GM23338 (cell line): ENCODE results near the gene KIAA1614. TPM values are rescaled to one million over a fixed set of nuclear protein-coding genes. Genes with fewer than 3 reads are reported as not detected.

ENCODE experiments used
- ATAC-seq: fragments of 200-7000 bp; cut with Tn5 transposase; 3 replicates; pipeline ENCODE4 v1.9.1; 2020
- DNase-seq: peaks from one replicate; pipeline ENCODE4 v3.0.0-alpha.2; 2015; ENCODE audit warnings: low spot score
- H2AFZ ChIP-seq: fragments of 200-600 bp; sonication (generic); 2 replicates; pipeline ENCODE4 v1.8.0; 2016; ENCODE audit warnings: antibody characterized with exemption, mild to moderate bottlenecking, moderate library complexity
- H3F3A ChIP-seq: fragments of 200-600 bp; sonication (generic); replicated peaks from 2 replicates; pipeline ENCODE4 v1.8.0; 2017; ENCODE audit warnings: antibody characterized with exemption, mixed run types, low read depth
- H3K27ac ChIP-seq: fragments of 200-600 bp; sonication (generic); 2 replicates; pipeline ENCODE4 v1.6.1; 2016; ENCODE audit warnings: low read depth
- H3K27me3 ChIP-seq: fragments of 200-600 bp; sonication (generic); 2 replicates; pipeline ENCODE4 v1.8.0; 2016; ENCODE audit warnings: mild to moderate bottlenecking, mixed run types, moderate library complexity; ENCODE audit not compliant: insufficient read depth
- H3K36me3 ChIP-seq: fragments of 200-600 bp; sonication (generic); 2 replicates; pipeline ENCODE4 v1.8.0; 2016; ENCODE audit warnings: mild to moderate bottlenecking; ENCODE audit not compliant: insufficient read depth
- H3K4me1 ChIP-seq: fragments of 200-600 bp; sonication (generic); 2 replicates; pipeline ENCODE4 v1.8.0; 2016; ENCODE audit warnings: mild to moderate bottlenecking, moderate library complexity; ENCODE audit not compliant: insufficient read depth
- H3K4me2 ChIP-seq: fragments of 200-600 bp; sonication (generic); 2 replicates; pipeline ENCODE4 v1.7.1; 2017; ENCODE audit warnings: mixed run types
- H3K4me3 ChIP-seq: fragments of 200-600 bp; sonication (generic); 2 replicates; pipeline ENCODE4 v1.6.1; 2016; ENCODE audit warnings: mixed run types
- H3K79me2 ChIP-seq: fragments of 200-600 bp; sonication (generic); replicated peaks from 2 replicates; pipeline ENCODE4 v1.8.0; 2017; ENCODE audit warnings: mild to moderate bottlenecking; ENCODE audit not compliant: insufficient read depth
- H3K9me2 ChIP-seq: fragments of 200-600 bp; sonication (generic); 2 replicates; pipeline ENCODE4 v1.8.0; 2017; ENCODE audit not compliant: insufficient read depth
- H4K20me1 ChIP-seq: fragments of 200-600 bp; sonication (generic); replicated peaks from 2 replicates; pipeline ENCODE4 v1.8.0; 2017; ENCODE audit warnings: mild to moderate bottlenecking; ENCODE audit not compliant: insufficient read depth
- H3K27ac Mint-ChIP-seq: 2 replicates; pipeline ENCODE4 v1.8.0; 2020; ENCODE audit warnings: inconsistent platforms, mild to moderate bottlenecking, moderate library complexity, mixed read lengths
- H3K27me3 Mint-ChIP-seq: 3 replicates; pipeline ENCODE4 v1.8.0; 2022; ENCODE audit warnings: low read depth, mild to moderate bottlenecking, moderate library complexity, mixed read lengths, inconsistent platforms; ENCODE audit not compliant: insufficient read depth, poor library complexity
- H3K36me3 Mint-ChIP-seq: 3 replicates; pipeline ENCODE4 v1.8.0; 2021; ENCODE audit warnings: low read depth, mild to moderate bottlenecking, inconsistent platforms, moderate library complexity, mixed read lengths
- H3K4me1 Mint-ChIP-seq: 3 replicates; pipeline ENCODE4 v1.8.0; 2020; ENCODE audit warnings: mild to moderate bottlenecking, inconsistent platforms, mixed read lengths
- H3K4me3 Mint-ChIP-seq: 3 replicates; pipeline ENCODE4 v1.8.0; 2021; ENCODE audit warnings: moderate library complexity, mild to moderate bottlenecking, inconsistent platforms, mixed read lengths
- H3K9me3 Mint-ChIP-seq: 3 replicates; pipeline ENCODE4 v1.8.0; 2020; ENCODE audit warnings: moderate library complexity, mild to moderate bottlenecking, inconsistent platforms, mixed read lengths
- CREB1 ChIP-seq: fragments of 250-450 bp; sonication (Bioruptor Pico); IDR thresholded peaks from 2 replicates; pipeline ENCODE4 v1.5.0; 2020; ENCODE audit warnings: low read depth, mild to moderate bottlenecking, moderate library complexity
- CTCF ChIP-seq, 2 experiments: fragments of 200-600 bp in 1 of 2; sonication (generic) in 1 of 2; conservative IDR thresholded peaks; 2 replicates each; pipeline versions ENCODE4 v1.5.1 to v1.6.1; 2016 to 2017; ENCODE audit warnings: antibody characterized with exemption in 2 of 2, low read depth in 2 of 2, mild to moderate bottlenecking in 2 of 2, moderate library complexity in 1 of 2
- POLR2AphosphoS5 ChIP-seq: IDR thresholded peaks from 2 replicates; pipeline ENCODE4 v1.6.1; 2016; ENCODE audit warnings: antibody characterized with exemption, low read depth
- ZNF331 ChIP-seq: fragments of 250-450 bp; sonication (Bioruptor Pico); IDR thresholded peaks from 2 replicates; pipeline ENCODE4 v1.5.0; 2020; ENCODE audit warnings: low read depth, mild to moderate bottlenecking, moderate library complexity
- polyA plus RNA-seq: library from polyadenylated mRNA; unstranded; fragments of >200 nt; fragmentation: Nextera tagmentation; extraction: Ambion mirVana; gene quantifications from 2 replicates; pipeline ENCODE4 v1.2.1, GENCODE V29; 2016
- total RNA-seq: library from RNA; depleted of rRNA; stranded (reverse); fragments of >200 nt; shearing (Covaris generic); gene quantifications from 2 replicates; pipeline ENCODE4 v1.2.3, GENCODE V29; 2014
- TF ChIP-seq, protein P1 (sequence below): fragments of 250-450 bp; sonication (Bioruptor Pico); IDR thresholded peaks from 2 replicates; pipeline ENCODE4 v1.5.0; 2020; ENCODE audit warnings: mild to moderate bottlenecking, moderate library complexity

Gene KIAA1614
- total and polyA plus RNA-seq, 2 experiments from 2014 or later = 1.1 to 1.8 TPM

DNA sequence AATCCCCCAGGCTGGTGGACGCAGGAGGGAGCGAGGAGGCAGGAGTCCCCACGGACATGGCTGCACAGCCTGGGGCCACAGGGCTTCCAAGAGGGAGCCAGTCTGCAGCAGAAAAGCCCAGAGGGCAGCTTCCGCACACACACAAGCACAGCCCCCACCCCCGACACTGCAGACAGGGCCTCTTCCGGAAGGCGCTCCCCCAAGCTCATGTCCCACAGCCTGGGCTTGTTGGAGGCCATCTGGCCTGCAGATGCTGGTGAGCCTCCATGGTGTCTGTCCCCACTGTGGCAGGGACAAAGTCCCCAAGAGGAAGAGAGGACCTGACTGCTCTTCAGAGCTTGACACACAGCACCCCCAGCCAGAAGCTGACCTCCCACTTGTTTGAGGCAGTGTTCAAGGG, 13.4 kb upstream of the KIAA1614 start (continued):
- TF ChIP-seq, protein P1, sequence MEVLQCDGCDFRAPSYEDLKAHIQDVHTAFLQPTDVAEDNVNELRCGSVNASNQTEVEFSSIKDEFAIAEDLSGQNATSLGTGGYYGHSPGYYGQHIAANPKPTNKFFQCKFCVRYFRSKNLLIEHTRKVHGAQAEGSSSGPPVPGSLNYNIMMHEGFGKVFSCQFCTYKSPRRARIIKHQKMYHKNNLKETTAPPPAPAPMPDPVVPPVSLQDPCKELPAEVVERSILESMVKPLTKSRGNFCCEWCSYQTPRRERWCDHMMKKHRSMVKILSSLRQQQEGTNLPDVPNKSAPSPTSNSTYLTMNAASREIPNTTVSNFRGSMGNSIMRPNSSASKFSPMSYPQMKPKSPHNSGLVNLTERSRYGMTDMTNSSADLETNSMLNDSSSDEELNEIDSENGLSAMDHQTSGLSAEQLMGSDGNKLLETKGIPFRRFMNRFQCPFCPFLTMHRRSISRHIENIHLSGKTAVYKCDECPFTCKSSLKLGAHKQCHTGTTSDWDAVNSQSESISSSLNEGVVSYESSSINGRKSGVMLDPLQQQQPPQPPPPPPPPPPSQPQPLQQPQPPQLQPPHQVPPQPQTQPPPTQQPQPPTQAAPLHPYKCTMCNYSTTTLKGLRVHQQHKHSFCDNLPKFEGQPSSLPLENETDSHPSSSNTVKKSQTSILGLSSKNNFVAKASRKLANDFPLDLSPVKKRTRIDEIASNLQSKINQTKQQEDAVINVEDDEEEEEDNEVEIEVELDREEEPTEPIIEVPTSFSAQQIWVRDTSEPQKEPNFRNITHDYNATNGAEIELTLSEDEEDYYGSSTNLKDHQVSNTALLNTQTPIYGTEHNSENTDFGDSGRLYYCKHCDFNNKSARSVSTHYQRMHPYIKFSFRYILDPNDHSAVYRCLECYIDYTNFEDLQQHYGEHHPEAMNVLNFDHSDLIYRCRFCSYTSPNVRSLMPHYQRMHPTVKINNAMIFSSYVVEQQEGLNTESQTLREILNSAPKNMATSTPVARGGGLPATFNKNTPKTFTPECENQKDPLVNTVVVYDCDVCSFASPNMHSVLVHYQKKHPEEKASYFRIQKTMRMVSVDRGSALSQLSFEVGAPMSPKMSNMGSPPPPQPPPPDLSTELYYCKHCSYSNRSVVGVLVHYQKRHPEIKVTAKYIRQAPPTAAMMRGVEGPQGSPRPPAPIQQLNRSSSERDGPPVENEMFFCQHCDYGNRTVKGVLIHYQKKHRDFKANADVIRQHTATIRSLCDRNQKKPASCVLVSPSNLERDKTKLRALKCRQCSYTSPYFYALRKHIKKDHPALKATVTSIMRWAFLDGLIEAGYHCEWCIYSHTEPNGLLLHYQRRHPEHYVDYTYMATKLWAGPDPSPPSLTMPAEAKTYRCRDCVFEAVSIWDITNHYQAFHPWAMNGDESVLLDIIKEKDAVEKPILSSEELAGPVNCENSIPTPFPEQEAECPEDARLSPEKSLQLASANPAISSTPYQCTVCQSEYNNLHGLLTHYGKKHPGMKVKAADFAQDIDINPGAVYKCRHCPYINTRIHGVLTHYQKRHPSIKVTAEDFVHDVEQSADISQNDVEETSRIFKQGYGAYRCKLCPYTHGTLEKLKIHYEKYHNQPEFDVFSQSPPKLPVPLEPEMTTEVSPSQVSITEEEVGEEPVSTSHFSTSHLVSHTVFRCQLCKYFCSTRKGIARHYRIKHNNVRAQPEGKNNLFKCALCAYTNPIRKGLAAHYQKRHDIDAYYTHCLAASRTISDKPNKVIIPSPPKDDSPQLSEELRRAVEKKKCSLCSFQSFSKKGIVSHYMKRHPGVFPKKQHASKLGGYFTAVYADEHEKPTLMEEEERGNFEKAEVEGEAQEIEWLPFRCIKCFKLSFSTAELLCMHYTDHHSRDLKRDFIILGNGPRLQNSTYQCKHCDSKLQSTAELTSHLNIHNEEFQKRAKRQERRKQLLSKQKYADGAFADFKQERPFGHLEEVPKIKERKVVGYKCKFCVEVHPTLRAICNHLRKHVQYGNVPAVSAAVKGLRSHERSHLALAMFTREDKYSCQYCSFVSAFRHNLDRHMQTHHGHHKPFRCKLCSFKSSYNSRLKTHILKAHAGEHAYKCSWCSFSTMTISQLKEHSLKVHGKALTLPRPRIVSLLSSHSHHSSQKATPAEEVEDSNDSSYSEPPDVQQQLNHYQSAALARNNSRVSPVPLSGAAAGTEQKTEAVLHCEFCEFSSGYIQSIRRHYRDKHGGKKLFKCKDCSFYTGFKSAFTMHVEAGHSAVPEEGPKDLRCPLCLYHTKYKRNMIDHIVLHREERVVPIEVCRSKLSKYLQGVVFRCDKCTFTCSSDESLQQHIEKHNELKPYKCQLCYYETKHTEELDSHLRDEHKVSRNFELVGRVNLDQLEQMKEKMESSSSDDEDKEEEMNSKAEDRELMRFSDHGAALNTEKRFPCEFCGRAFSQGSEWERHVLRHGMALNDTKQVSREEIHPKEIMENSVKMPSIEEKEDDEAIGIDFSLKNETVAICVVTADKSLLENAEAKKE (CRISPR knock-in tag) = no peak
- TF ChIP-seq POLR2AphosphoS5 (no peak), CTCF (conservative IDR thresholded peaks at IDR 0.05; ENCODE audit: low read depth in 2 of 2) (no peak), ZNF331 (CRISPR knock-in tag) (no peak)

DNA sequence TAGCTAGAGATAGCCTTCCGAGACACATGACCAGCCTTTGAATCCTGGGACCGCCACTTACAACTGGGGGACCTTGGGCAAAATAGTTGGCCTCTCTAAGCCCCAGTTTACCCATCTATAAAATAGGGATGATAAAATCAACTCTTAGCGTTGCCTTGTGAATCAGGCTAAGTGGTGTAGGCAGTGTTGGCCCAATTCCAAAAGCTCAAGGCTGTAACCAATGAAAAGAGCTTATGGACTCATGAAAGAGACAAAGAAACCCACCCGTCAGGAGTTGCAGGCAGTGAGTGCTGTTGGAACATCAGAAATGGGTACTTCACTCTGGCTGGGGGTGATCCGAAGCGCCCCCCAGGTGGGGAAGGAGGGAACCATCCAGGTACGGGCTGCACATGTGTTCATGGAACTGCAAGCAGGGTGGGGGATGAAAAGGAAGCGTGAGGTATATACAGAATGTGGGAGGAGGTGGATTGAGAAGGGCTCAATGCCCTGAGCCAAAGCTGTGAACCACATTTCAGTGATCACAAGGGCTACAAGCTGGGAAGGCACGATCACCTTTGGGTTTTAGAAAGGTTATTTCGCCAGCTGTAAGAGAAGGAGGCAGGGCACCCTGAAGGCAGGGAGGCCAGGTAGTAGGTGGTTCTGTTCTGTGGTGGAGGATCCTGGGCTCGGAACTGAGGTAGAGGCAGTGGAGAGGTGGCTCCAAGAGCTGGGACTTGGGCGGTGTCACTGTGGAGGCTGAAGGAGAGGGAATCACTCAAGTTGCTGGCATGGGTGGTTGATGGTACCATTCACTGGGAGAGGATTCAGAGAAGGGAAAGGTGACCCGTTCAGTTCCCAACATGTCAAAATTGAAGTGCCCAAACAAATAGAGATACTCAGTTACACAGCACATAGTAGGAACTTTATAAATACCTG, 11.4 kb upstream of the KIAA1614 start:
- no peak overlapping the region for H3K4me3 Mint-ChIP-seq
- TF ChIP-seq CREB1 = no peak
- H3K27ac Mint-ChIP-seq = no peak overlapping the region
- no peak overlapping the region for H3K4me2 ChIP-seq
- no peaks in the 10 kb centered on the region for H3K27me3 ChIP-seq
- H3K79me2 ChIP-seq = no peaks in the 10 kb centered on the region
- H3K36me3 Mint-ChIP-seq = no peaks in the 10 kb centered on the region; the same call in 2 of the 3 replicates
- no peak overlapping the region for H3K27ac ChIP-seq
- no peaks in the 10 kb centered on the region for H3K36me3 ChIP-seq
- DNase-seq (no peak), ATAC-seq (no peak)
- H3K27me3 Mint-ChIP-seq = peaks cover 4% of the 10 kb centered on the region
- H2AFZ ChIP-seq = no peak overlapping the region
- H3K4me1 Mint-ChIP-seq = peaks cover 23% of the 10 kb centered on the region
- H3K4me1 ChIP-seq = peaks cover 14% of the 10 kb centered on the region
- no peak overlapping the region for H3K4me3 ChIP-seq
- H3F3A ChIP-seq = no peaks in the 10 kb centered on the region
- H3K9me3 Mint-ChIP-seq = no peaks in the 10 kb centered on the region; the same call in 2 of the 3 replicates
- H4K20me1 ChIP-seq = no peaks in the 10 kb centered on the region
- peaks cover 3% of the 10 kb centered on the region for H3K9me2 ChIP-seq
